AG10803 (cell line): ENCODE data around the gene NAMPT.

Experiments
- DNase-seq: peaks from one replicate; pipeline ENCODE4 v3.0.0; 2010; ENCODE audit warnings: low read depth
- H3K4me3 ChIP-seq: 2 replicates; pipeline ENCODE4 v1.5.1; 2011; ENCODE audit warnings: mild to moderate bottlenecking, low read length, control low read depth
- CTCF ChIP-seq: conservative IDR thresholded peaks from 2 replicates; pipeline ENCODE4 v1.5.1; 2011; ENCODE audit warnings: mild to moderate bottlenecking, low read length, control low read depth, inconsistent platforms

The NAMPT gene

GRCh38 chr7:106247841-106248240, 36.9 kb downstream of the NAMPT start:
- no peak overlapping the region for H3K4me3 ChIP-seq
- no peak for DNase-seq
- TF ChIP-seq CTCF = no peak

GRCh38 chr7:106246902-106247711, 37.7 kb downstream of the NAMPT start:
- TF ChIP-seq CTCF = no peak
- H3K4me3 ChIP-seq = no peak overlapping the region
- no peak for DNase-seq

- no peak for DNase-seq
- TF ChIP-seq CTCF = no peak
- H3K4me3 ChIP-seq = no peak overlapping the region
Observed at GRCh38 chr7:106243893-106244292, 40.9 kb downstream of the NAMPT start.

- no peak for TF ChIP-seq CTCF
- no peak overlapping the region for H3K4me3 ChIP-seq
- DNase-seq = no peak
Observed at GRCh38 chr7:106239406-106239805, 45.4 kb downstream of the NAMPT start.

- no peak for DNase-seq
- no peak for TF ChIP-seq CTCF
- no peak overlapping the region for H3K4me3 ChIP-seq
Observed at GRCh38 chr7:106238830-106239229, 46.0 kb downstream of the NAMPT start.

GRCh38 chr7:106236065-106236464, 48.7 kb downstream of the NAMPT start:
- no peak for TF ChIP-seq CTCF
- no peak for DNase-seq

GRCh38 chr7:106234425-106234824, 50.4 kb downstream of the NAMPT start:
- no peak for DNase-seq
- no peak for TF ChIP-seq CTCF

More at GRCh38 chr7:106236065-106236464, 48.7 kb downstream of the NAMPT start:
- no peak overlapping the region for H3K4me3 ChIP-seq

More at GRCh38 chr7:106234425-106234824, 50.4 kb downstream of the NAMPT start:
- H3K4me3 ChIP-seq = no peak overlapping the region
